ENCODE data around the gene TENM4. TPM values are rescaled to one million over a fixed set of nuclear protein-coding genes. Genes with fewer than 3 reads are reported as not detected.
A peak's percentile ranks its signal among the peaks of the same experiment; 100 is the strongest.

Gene TENM4
- total RNA-seq, 4 donors from 2014 or later = 16.8 to 158 (median 120) TPM

- Histone ChIP-seq H3K27ac (no peak overlapping the region), H3K4me1 (no peaks in the 10 kb centered on the region), H3K27me3 (no peaks in the 10 kb centered on the region), H3K9me3 (no peaks in the 10 kb centered on the region), H3K4me3 (replicated peaks in 1 of 3) (no peak overlapping the region), H3K36me3 (no peaks in the 10 kb centered on the region)
- TF ChIP-seq POLR2A (IDR thresholded peaks at IDR 0.05) = no peak
- WGBS, 2 donors = 83 to 90% methylated on average over 6 of the region's 6 CpGs
- no peak for DNase-seq
- intact Hi-C loops (cut with DNase I) = no loop called here
Observed at GRCh38 chr11:78845496-78845895, 595.3 kb downstream of the TENM4 start.

DNA sequence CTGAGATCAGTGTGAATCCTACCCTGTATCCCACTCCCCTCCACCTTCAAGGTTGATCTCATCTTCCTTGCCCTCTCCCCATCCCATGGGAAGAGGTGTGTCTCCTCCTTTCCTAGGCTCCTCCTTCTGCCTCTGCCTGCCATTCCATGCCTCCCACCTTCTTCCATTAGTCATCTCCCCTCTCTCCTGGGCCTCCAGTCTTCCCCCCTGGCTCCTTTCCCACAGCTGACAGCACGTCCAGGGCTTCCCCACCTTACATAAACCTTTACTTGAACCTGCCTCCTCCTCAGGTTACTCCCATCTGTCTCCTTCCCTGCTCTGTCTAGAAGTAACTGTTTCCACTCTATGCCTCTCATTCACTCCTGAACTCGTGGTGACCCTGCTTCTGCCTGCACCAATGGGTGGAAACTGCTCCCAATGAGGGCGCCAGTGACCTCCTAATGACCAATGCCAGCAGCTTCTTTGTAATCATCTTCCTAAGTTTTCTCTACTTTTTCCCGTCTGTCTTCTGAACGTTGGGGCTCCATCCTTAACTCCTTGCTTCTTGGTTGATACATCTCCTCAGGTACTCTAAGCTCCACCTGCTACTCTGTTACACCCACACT, 599.3 kb downstream of the TENM4 start:
- Histone ChIP-seq H3K36me3 (no peaks in the 10 kb centered on the region), H3K4me1 (no peaks in the 10 kb centered on the region), H3K4me3 (replicated peaks in 1 of 3) (no peak overlapping the region), H3K9me3 (no peaks in the 10 kb centered on the region), H3K27ac (no peak overlapping the region), H3K27me3 (no peaks in the 10 kb centered on the region)
- 74% methylated on average over 5 of the region's 5 CpGs for WGBS, 2 donors
- no peak for DNase-seq
- intact Hi-C loops (cut with DNase I) = no loop called here
- no peak for TF ChIP-seq POLR2A (IDR thresholded peaks at IDR 0.05)
- no peak for TF ChIP-seq CTCF (IDR thresholded peaks at IDR 0.05)

GRCh38 chr11:78840623-78841022, 600.2 kb downstream of the TENM4 start:
- H3K27me3 ChIP-seq = no peaks in the 10 kb centered on the region
- H3K36me3 ChIP-seq = no peaks in the 10 kb centered on the region
- H3K27ac ChIP-seq = no peak overlapping the region
- TF ChIP-seq POLR2A (IDR thresholded peaks at IDR 0.05) = no peak
- TF ChIP-seq CTCF (IDR thresholded peaks at IDR 0.05) = no peak
- H3K4me3 ChIP-seq (replicated peaks in 1 of 3) = no peak overlapping the region
- no peaks in the 10 kb centered on the region for H3K9me3 ChIP-seq
- 80 to 82% methylated on average over 4 of the region's 4 CpGs for WGBS, 2 donors
- intact Hi-C loops (cut with DNase I) = no loop called here
- no peaks in the 10 kb centered on the region for H3K4me1 ChIP-seq
- no peak for DNase-seq

GRCh38 chr11:78840200-78840599, 600.6 kb downstream of the TENM4 start:
- TF ChIP-seq POLR2A (IDR thresholded peaks at IDR 0.05) (no peak), CTCF (IDR thresholded peaks at IDR 0.05) (no peak)
- Histone ChIP-seq H3K27ac (no peak overlapping the region), H3K4me1 (no peaks in the 10 kb centered on the region), H3K36me3 (no peaks in the 10 kb centered on the region), H3K9me3 (no peaks in the 10 kb centered on the region), H3K27me3 (no peaks in the 10 kb centered on the region), H3K4me3 (replicated peaks in 1 of 3) (no peak overlapping the region)
- no peak for DNase-seq
- intact Hi-C loops (cut with DNase I) = no loop called here
- 70 to 81% methylated on average over 3 of the region's 3 CpGs for WGBS, 2 donors

- Histone ChIP-seq H3K4me3 (replicated peaks in 1 of 3) (no peak overlapping the region), H3K4me1 (no peaks in the 10 kb centered on the region), H3K36me3 (no peaks in the 10 kb centered on the region), H3K27ac (no peak overlapping the region), H3K9me3 (no peaks in the 10 kb centered on the region), H3K27me3 (no peaks in the 10 kb centered on the region)
- 63 to 70% methylated on average over 2 of the region's 2 CpGs for WGBS, 2 donors
- intact Hi-C loops (cut with DNase I) = no loop called here
- TF ChIP-seq POLR2A (IDR thresholded peaks at IDR 0.05) = no peak
- peak in 4 of 6 experiments; percentile 12 to 45 (median 22) for TF ChIP-seq CTCF (IDR thresholded peaks at IDR 0.05)
- no peak for DNase-seq
Observed at GRCh38 chr11:78838417-78838816, 602.4 kb downstream of the TENM4 start.
